ENCODE measurements around the gene WEE1. TPM values are rescaled to one million over a fixed set of nuclear protein-coding genes. Genes with fewer than 3 reads are reported as not detected.

Gene WEE1
- total RNA-seq, 1 experiment from 2014 or later, result 67.9 TPM

DNA sequence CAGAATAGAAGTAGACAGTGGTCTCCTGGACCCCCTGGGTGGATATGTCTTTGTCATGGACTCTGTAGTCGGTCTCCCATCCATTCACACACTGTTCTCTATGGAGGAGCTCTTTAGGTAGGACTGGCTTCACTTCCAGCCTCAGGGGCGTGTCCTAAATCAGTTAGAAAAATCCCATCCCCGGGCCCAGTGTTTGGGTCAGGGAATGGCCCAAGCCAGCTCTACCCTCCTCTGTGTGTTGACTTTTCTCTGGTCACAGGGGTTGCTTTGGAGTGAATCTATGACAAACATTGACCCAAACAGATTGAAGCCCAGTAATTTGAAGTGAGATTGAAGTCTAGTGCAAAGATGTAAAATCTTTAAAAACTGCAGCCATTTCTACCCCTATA is 34.0 kb downstream of the WEE1 start:
- in situ Hi-C loops (cut with HindIII; ENCODE audit: low pct_unique_long_range_greater_than_20kb, low sequenced_read_pairs), result no loop called here
- no peak overlapping the region for H3K27ac ChIP-seq (ENCODE audit: low read length)
- intact Hi-C loops (cut with micrococcal nuclease; ENCODE audit: unreplicated experiment), result no loop called here
- no peaks in the 10 kb centered on the region for H3K36me3 ChIP-seq (ENCODE audit: control insufficient read depth, insufficient read depth, low read length)
- DNase-seq (ENCODE audit: low read depth, low spot score) (no peak), ATAC-seq (peak; percentile 65)
- H3K27me3 ChIP-seq (ENCODE audit: control insufficient read depth, insufficient read depth, low read length), result no peaks in the 10 kb centered on the region
- no peak for TF ChIP-seq TCF7L2 (IDR thresholded peaks at IDR 0.05; ENCODE audit: low read depth, low read length)
- POLR2A ChIA-PET, result no interaction called here
- CTCF ChIA-PET, result interaction anchor here (1.1 kb wide), 1 partner anchor 141 kb away, joined by 4 read pairs; no protein-coding TSS in a partner anchor
- BruUV-seq (replicated peaks), result no TSS peak
- no peak overlapping the region for H3K4me3 ChIP-seq (ENCODE audit: low read depth in 2 of 2, low read length in 2 of 2)
- H3K9me3 ChIP-seq (ENCODE audit: control insufficient read depth, insufficient read depth, low read depth, low read length), result no peaks in the 10 kb centered on the region
- H3K4me1 ChIP-seq (ENCODE audit: control insufficient read depth, insufficient read depth, low read length), result peaks cover 6% of the 10 kb centered on the region

GRCh38 chr11:9609002-9609759 is 35.7 kb downstream of the WEE1 start:
- ATAC-seq (no peak), DNase-seq (ENCODE audit: low read depth, low spot score) (no peak)
- Histone ChIP-seq H3K36me3 (ENCODE audit: control insufficient read depth, insufficient read depth, low read length) (no peaks in the 10 kb centered on the region), H3K9me3 (ENCODE audit: control insufficient read depth, insufficient read depth, low read depth, low read length) (no peaks in the 10 kb centered on the region), H3K4me3 (ENCODE audit: low read depth in 2 of 2, low read length in 2 of 2) (no peak overlapping the region), H3K27ac (ENCODE audit: low read length) (peak overlapping the region; percentile 31; the same call in 1 of the 2 replicates), H3K4me1 (ENCODE audit: control insufficient read depth, insufficient read depth, low read length) (peaks cover 19% of the 10 kb centered on the region), H3K27me3 (ENCODE audit: control insufficient read depth, insufficient read depth, low read length) (no peaks in the 10 kb centered on the region)
- TF ChIP-seq POLR2AphosphoS5 (IDR thresholded peaks at IDR 0.05; ENCODE audit: low read depth, low read length) (no peak), SIN3A (IDR thresholded peaks at IDR 0.05; ENCODE audit: borderline replicate concordance, insufficient read depth, low read depth, low read length) (no peak), CTCF (IDR thresholded peaks at IDR 0.05) (no peak), TCF7L2 (IDR thresholded peaks at IDR 0.05; ENCODE audit: low read depth, low read length) (no peak)
- TF ChIP-seq, protein P1, sequence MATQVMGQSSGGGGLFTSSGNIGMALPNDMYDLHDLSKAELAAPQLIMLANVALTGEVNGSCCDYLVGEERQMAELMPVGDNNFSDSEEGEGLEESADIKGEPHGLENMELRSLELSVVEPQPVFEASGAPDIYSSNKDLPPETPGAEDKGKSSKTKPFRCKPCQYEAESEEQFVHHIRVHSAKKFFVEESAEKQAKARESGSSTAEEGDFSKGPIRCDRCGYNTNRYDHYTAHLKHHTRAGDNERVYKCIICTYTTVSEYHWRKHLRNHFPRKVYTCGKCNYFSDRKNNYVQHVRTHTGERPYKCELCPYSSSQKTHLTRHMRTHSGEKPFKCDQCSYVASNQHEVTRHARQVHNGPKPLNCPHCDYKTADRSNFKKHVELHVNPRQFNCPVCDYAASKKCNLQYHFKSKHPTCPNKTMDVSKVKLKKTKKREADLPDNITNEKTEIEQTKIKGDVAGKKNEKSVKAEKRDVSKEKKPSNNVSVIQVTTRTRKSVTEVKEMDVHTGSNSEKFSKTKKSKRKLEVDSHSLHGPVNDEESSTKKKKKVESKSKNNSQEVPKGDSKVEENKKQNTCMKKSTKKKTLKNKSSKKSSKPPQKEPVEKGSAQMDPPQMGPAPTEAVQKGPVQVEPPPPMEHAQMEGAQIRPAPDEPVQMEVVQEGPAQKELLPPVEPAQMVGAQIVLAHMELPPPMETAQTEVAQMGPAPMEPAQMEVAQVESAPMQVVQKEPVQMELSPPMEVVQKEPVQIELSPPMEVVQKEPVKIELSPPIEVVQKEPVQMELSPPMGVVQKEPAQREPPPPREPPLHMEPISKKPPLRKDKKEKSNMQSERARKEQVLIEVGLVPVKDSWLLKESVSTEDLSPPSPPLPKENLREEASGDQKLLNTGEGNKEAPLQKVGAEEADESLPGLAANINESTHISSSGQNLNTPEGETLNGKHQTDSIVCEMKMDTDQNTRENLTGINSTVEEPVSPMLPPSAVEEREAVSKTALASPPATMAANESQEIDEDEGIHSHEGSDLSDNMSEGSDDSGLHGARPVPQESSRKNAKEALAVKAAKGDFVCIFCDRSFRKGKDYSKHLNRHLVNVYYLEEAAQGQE (IDR thresholded peaks at IDR 0.05; ENCODE audit: insufficient read depth in 1 of 2, low read depth in 2 of 2, low read length in 1 of 2), result no peak
- in situ Hi-C loops (cut with HindIII; ENCODE audit: low pct_unique_long_range_greater_than_20kb, low sequenced_read_pairs), result no loop called here
- ChIA-PET POLR2A (no interaction called here), CTCF (no interaction called here)
- intact Hi-C loops (cut with micrococcal nuclease; ENCODE audit: unreplicated experiment), result no loop called here
- no TSS peak for BruUV-seq (replicated peaks)

DNA sequence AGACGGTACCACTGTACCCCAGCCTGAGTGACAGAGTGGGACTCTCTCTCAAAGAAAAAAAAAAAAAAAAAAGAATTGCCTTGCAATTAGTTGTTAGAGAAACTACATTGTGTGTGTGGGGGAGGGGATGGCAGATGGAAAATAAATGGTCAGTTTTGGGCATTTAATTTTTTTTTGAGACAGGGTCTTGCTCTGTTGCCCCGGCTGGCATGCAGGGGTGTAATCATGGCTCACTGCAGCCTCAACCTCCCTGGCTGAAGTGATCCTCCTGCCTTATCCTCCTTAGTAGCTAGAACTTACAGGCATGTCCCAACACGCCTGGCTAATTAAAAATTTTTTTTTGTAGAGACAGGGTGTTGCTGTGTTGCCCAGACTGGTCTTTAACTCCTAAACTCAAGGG is 36.4 kb downstream of the WEE1 start:
- Histone ChIP-seq H3K4me3 (ENCODE audit: low read depth in 2 of 2, low read length in 2 of 2) (no peak overlapping the region), H3K36me3 (ENCODE audit: control insufficient read depth, insufficient read depth, low read length) (no peaks in the 10 kb centered on the region), H3K27me3 (ENCODE audit: control insufficient read depth, insufficient read depth, low read length) (no peaks in the 10 kb centered on the region), H3K27ac (ENCODE audit: low read length) (no peak overlapping the region), H3K9me3 (ENCODE audit: control insufficient read depth, insufficient read depth, low read depth, low read length) (no peaks in the 10 kb centered on the region), H3K4me1 (ENCODE audit: control insufficient read depth, insufficient read depth, low read length) (peaks cover 21% of the 10 kb centered on the region)
- ChIA-PET POLR2A (no interaction called here), CTCF (interaction anchor here (1.5 kb wide), 1 partner anchor 139 kb away, joined by 3 read pairs; no protein-coding TSS in a partner anchor)
- no TSS peak for BruUV-seq (replicated peaks)
- intact Hi-C loops (cut with micrococcal nuclease; ENCODE audit: unreplicated experiment), result loop anchor here (5.0 to 10.0 kb wide), 3 partner anchors 52 to 715 kb away; partner anchors contain the start of gene SWAP70
- ATAC-seq, result no peak
- TF ChIP-seq POLR2AphosphoS5 (IDR thresholded peaks at IDR 0.05; ENCODE audit: low read depth, low read length) (no peak), SIN3A (IDR thresholded peaks at IDR 0.05; ENCODE audit: borderline replicate concordance, insufficient read depth, low read depth, low read length) (no peak), CTCF (IDR thresholded peaks at IDR 0.05) (no peak), TCF7L2 (IDR thresholded peaks at IDR 0.05; ENCODE audit: low read depth, low read length) (no peak)
- TF ChIP-seq, protein P1 (IDR thresholded peaks at IDR 0.05; ENCODE audit: insufficient read depth in 1 of 2, low read depth in 2 of 2, low read length in 1 of 2), result no peak
- no peak for DNase-seq (ENCODE audit: low read depth, low spot score)
- in situ Hi-C loops (cut with HindIII; ENCODE audit: low pct_unique_long_range_greater_than_20kb, low sequenced_read_pairs), result no loop called here
